Transverse colon (tissue), 4 donors: ENCODE results near the gene HSD17B2. TPM values are rescaled to one million over a fixed set of nuclear protein-coding genes. Genes with fewer than 3 reads are reported as not detected.
"Not testable (repeated sequence)": the region's sequence is repeated elsewhere in the genome, so short reads cannot be mapped to it uniquely, and the experiment has no call there.

Source experiments
- DNase-seq: peaks from one replicate; pipeline ENCODE4 v3.0.0-alpha.2; 2019
- H3K27ac ChIP-seq, 4 donors: fragments of 200-600 bp; sonication (generic); 2 replicates each; pipeline ENCODE4 v1.5.1; 2016 to 2018; ENCODE audit warnings: inconsistent platforms in 4 of 4
- H3K27me3 ChIP-seq: fragments of 200-600 bp; sonication (generic); 2 replicates; pipeline ENCODE4 v1.5.1; 2017; ENCODE audit warnings: inconsistent platforms
- H3K36me3 ChIP-seq, 4 donors: fragments of 200-600 bp; sonication (generic); 2 replicates each; pipeline ENCODE4 v1.5.1; 2017 to 2019; ENCODE audit warnings: inconsistent platforms in 4 of 4
- H3K4me1 ChIP-seq, 4 donors: fragments of 200-600 bp; sonication (generic); 2 replicates each; pipeline ENCODE4 v1.5.1; 2017 to 2020; ENCODE audit warnings: inconsistent platforms in 4 of 4
- H3K4me3 ChIP-seq, 4 donors: fragments of 200-600 bp; sonication (generic); 1 replicate in 1 of 4; 2 replicates in 3 of 4; pipeline versions ENCODE4 v1.5.1 to v1.6.1; 2017 to 2019; ENCODE audit warnings: inconsistent platforms in 4 of 4
- H3K9me3 ChIP-seq, 2 donors: fragments of 200-600 bp; sonication (generic); 2 replicates each; pipeline ENCODE4 v1.5.1; 2017 to 2019; ENCODE audit warnings: inconsistent platforms in 2 of 2
- CTCF ChIP-seq, 5 experiments: fragments of 200-600 bp in 3 of 5; fragments of 450-650 bp in 2 of 5; sonication (generic) in 3 of 5; IDR thresholded peaks; 1 replicate in 2 of 5; 2 replicates in 3 of 5; pipeline ENCODE4 v1.5.1; 2016 to 2017; ENCODE audit warnings: antibody characterized with exemption in 5 of 5, inconsistent platforms in 3 of 5, mild to moderate bottlenecking in 2 of 5, moderate library complexity in 1 of 5
- EP300 ChIP-seq: sonication (generic); formaldehyde crosslinking; IDR thresholded peaks from one replicate; pipeline ENCODE4 v1.6.1; 2017; ENCODE audit warnings: antibody characterized with exemption, low read depth
- POLR2A ChIP-seq: fragments of 450-650 bp; IDR thresholded peaks from one replicate; pipeline ENCODE4 v1.6.1; 2016; ENCODE audit warnings: antibody characterized with exemption, mild to moderate bottlenecking, moderate library complexity
- POLR2AphosphoS5 ChIP-seq, 3 donors: sonication (generic); formaldehyde crosslinking; IDR thresholded peaks; one replicate each; pipeline ENCODE4 v1.6.1; 2016; ENCODE audit warnings: antibody characterized with exemption in 3 of 3
- WGBS, 2 donors: methylation state at CpG; one replicate each; pipeline ENCODE4 v1.1.5; 2018; ENCODE audit warnings: low coverage in 1 of 2; 5-methylcytosine and 5-hydroxymethylcytosine counted together
- in situ Hi-C, 4 donors: fragments of 200-750 bp; cut with MboI; loops; one replicate each; pipeline versions ENCODE4 v1.15.0 to v1.15.1; 2017; ENCODE audit warnings: low sequenced_read_pairs in 3 of 4, low pct_ligation_motif_present in 1 of 4, low pct_unique_long_range_greater_than_20kb in 1 of 4
- intact Hi-C: fragments of 100-400 bp; cut with DNase I; formaldehyde crosslinking; loops from one replicate; pipeline ENCODE4 v1.15.1; 2023; ENCODE audit warnings: low total_unique reads
- total RNA-seq, 4 donors: library from RNA; depleted of rRNA; stranded (reverse); fragments of >200 nt; gene quantifications; one replicate each; pipeline ENCODE4 v1.1.0, GENCODE V29; 2016

The HSD17B2 gene
- total RNA-seq, 4 donors from 2014 or later, result 9.6 to 146 (median 82.3) TPM

- TF ChIP-seq POLR2AphosphoS5 (IDR thresholded peaks at IDR 0.05) (no peak), CTCF (IDR thresholded peaks at IDR 0.05) (no peak), POLR2A (no peak), EP300 (no peak)
- Histone ChIP-seq H3K4me1 (no peaks in the 10 kb centered on the region), H3K27ac (no peak overlapping the region), H3K36me3 (no peaks in the 10 kb centered on the region), H3K4me3 (no peak overlapping the region), H3K9me3 (no peaks in the 10 kb centered on the region), H3K27me3 (no peaks in the 10 kb centered on the region)
- DNase-seq, result no peak
- intact Hi-C loops, result no loop called here
- in situ Hi-C loops, result no loop called here
- WGBS, 2 donors, result 89 to 92% methylated on average over 3 of the region's 3 CpGs
Observed at GRCh38 chr16:82096641-82097040, 61.6 kb downstream of the HSD17B2 start.

- in situ Hi-C loops, result no loop called here
- no peaks in the 10 kb centered on the region for H3K4me1 ChIP-seq
- intact Hi-C loops, result no loop called here
- H3K9me3 ChIP-seq, result no peaks in the 10 kb centered on the region
- TF ChIP-seq CTCF (IDR thresholded peaks at IDR 0.05) (no peak), EP300 (no peak), POLR2AphosphoS5 (IDR thresholded peaks at IDR 0.05) (no peak), POLR2A (no peak)
- no peak for DNase-seq
- no peak overlapping the region for H3K27ac ChIP-seq
- H3K4me3 ChIP-seq, result no peak overlapping the region
- no peaks in the 10 kb centered on the region for H3K36me3 ChIP-seq
- WGBS, 2 donors, result 87 to 88% methylated on average over 3 to 8 of the region's 8 CpGs
- no peaks in the 10 kb centered on the region for H3K27me3 ChIP-seq
Observed at GRCh38 chr16:82105107-82105506, 70.1 kb downstream of the HSD17B2 start.

GRCh38 chr16:82108100-82108499, 73.0 kb downstream of the HSD17B2 start:
- in situ Hi-C loops, result no loop called here
- no peak for DNase-seq
- Histone ChIP-seq H3K27ac (no peak overlapping the region), H3K4me1 (no peaks in the 10 kb centered on the region), H3K27me3 (no peaks in the 10 kb centered on the region), H3K4me3 (no peak overlapping the region), H3K9me3 (no peaks in the 10 kb centered on the region), H3K36me3 (no peaks in the 10 kb centered on the region)
- intact Hi-C loops, result no loop called here
- TF ChIP-seq POLR2A, result no peak
- TF ChIP-seq EP300, result no peak
- no peak for TF ChIP-seq CTCF (IDR thresholded peaks at IDR 0.05)
- no peak for TF ChIP-seq POLR2AphosphoS5 (IDR thresholded peaks at IDR 0.05)
- 92 to 100% methylated on average over 1 to 2 of the region's 2 CpGs for WGBS, 2 donors

GRCh38 chr16:82108774-82109173, 73.7 kb downstream of the HSD17B2 start:
- H3K36me3 ChIP-seq, result no peaks in the 10 kb centered on the region
- intact Hi-C loops (no loop called here), in situ Hi-C loops (no loop called here)
- H3K27me3 ChIP-seq, result no peaks in the 10 kb centered on the region
- no peak overlapping the region for H3K4me3 ChIP-seq
- WGBS, 2 donors, result 86 to 87% methylated on average over 2 to 6 of the region's 6 CpGs
- H3K27ac ChIP-seq, result no peak overlapping the region
- no peaks in the 10 kb centered on the region for H3K9me3 ChIP-seq
- TF ChIP-seq CTCF (IDR thresholded peaks at IDR 0.05) (no peak), EP300 (no peak), POLR2AphosphoS5 (IDR thresholded peaks at IDR 0.05) (no peak), POLR2A (no peak)
- no peak for DNase-seq
- H3K4me1 ChIP-seq, result no peaks in the 10 kb centered on the region

- H3K27me3 ChIP-seq, H3K4me1 ChIP-seq, H3K27ac ChIP-seq, H3K36me3 ChIP-seq, H3K4me3 ChIP-seq, in situ Hi-C loops, H3K9me3 ChIP-seq, DNase-seq, intact Hi-C loops: not testable (repeated sequence)
- WGBS, 2 donors, result 75% methylated on average over 1 to 3 of the region's 3 CpGs
Observed at GRCh38 chr16:82109266-82109665, 74.2 kb downstream of the HSD17B2 start.
